ENCODE results near the gene SNX7.

GRCh38 chr1:98761219-98761865, 99.8 kb downstream of the SNX7 start:
- no peak for TF ChIP-seq CTCF (IDR thresholded peaks at IDR 0.05 in 8 of 11, conservative IDR thresholded peaks at IDR 0.05 in 3 of 11)
- TF ChIP-seq POLR2AphosphoS5 (IDR thresholded peaks at IDR 0.05) = no peak
